ENCODE measurements around the gene ZBTB7C.

The ZBTB7C gene

GRCh38 chr18:48033790-48034650, 375.2 kb downstream of the ZBTB7C start:
- DNase-seq (ENCODE audit: low read depth), result no peak

GRCh38 chr18:48032876-48033789, 376.1 kb downstream of the ZBTB7C start:
- no peak for DNase-seq (ENCODE audit: low read depth)

GRCh38 chr18:48031641-48032040, 377.5 kb downstream of the ZBTB7C start:
- no peak for DNase-seq (ENCODE audit: low read depth)

- DNase-seq (ENCODE audit: low read depth), result no peak
These were observed 378.3 kb downstream of the ZBTB7C start for GRCh38 chr18:48030616-48031480.

GRCh38 chr18:48029296-48029986, 379.7 kb downstream of the ZBTB7C start:
- DNase-seq (ENCODE audit: low read depth), result no peak

GRCh38 chr18:48028696-48029095, 380.5 kb downstream of the ZBTB7C start:
- no peak for DNase-seq (ENCODE audit: low read depth)

GRCh38 chr18:48028081-48028480, 381.1 kb downstream of the ZBTB7C start:
- no peak for DNase-seq (ENCODE audit: low read depth)

- no peak for DNase-seq (ENCODE audit: low read depth)
These were observed 381.7 kb downstream of the ZBTB7C start for GRCh38 chr18:48027401-48027963.

- no peak for DNase-seq (ENCODE audit: low read depth)
These were observed 383.0 kb downstream of the ZBTB7C start for GRCh38 chr18:48026216-48026615.

GRCh38 chr18:48024881-48025660, 384.1 kb downstream of the ZBTB7C start:
- no peak for DNase-seq (ENCODE audit: low read depth)

GRCh38 chr18:48024009-48024512, 385.1 kb downstream of the ZBTB7C start:
- DNase-seq (ENCODE audit: low read depth), result no peak

GRCh38 chr18:48023334-48024008, 385.7 kb downstream of the ZBTB7C start:
- DNase-seq (ENCODE audit: low read depth), result no peak

GRCh38 chr18:48022531-48023329, 386.5 kb downstream of the ZBTB7C start:
- DNase-seq (ENCODE audit: low read depth), result no peak

GRCh38 chr18:48022021-48022420, 387.2 kb downstream of the ZBTB7C start:
- no peak for DNase-seq (ENCODE audit: low read depth)

- DNase-seq (ENCODE audit: low read depth), result no peak
These were observed 387.8 kb downstream of the ZBTB7C start for GRCh38 chr18:48021273-48021914.

GRCh38 chr18:48020337-48021250, 388.6 kb downstream of the ZBTB7C start:
- no peak for DNase-seq (ENCODE audit: low read depth)
